ENCODE measurements around the gene CD151.

Gene CD151

GRCh38 chr11:797296-798092 lies 35.3 kb upstream of the CD151 start:
- DNase-seq (ENCODE audit: low spot score) = peak; percentile 81

- DNase-seq (ENCODE audit: low spot score) = peak; percentile 78
Observed at GRCh38 chr11:798093-798713, 34.5 kb upstream of the CD151 start, which contains the start of gene SLC25A22. TSS of gene SLC25A22 (minus strand) at chr11:798281. CDS start at chr11:795006, 3,275 bp downstream.

- no peak for DNase-seq (ENCODE audit: low spot score)
Observed at GRCh38 chr11:799641-800316, 33.0 kb upstream of the CD151 start.

GRCh38 chr11:800473-800872 lies 32.3 kb upstream of the CD151 start:
- no peak for DNase-seq (ENCODE audit: low spot score)

- no peak for DNase-seq (ENCODE audit: low spot score)
Observed at GRCh38 chr11:801097-801780, 31.5 kb upstream of the CD151 start.

- no peak for DNase-seq (ENCODE audit: low spot score)
Observed at GRCh38 chr11:802018-802617, 30.6 kb upstream of the CD151 start.

- no peak for DNase-seq (ENCODE audit: low spot score)
Observed at GRCh38 chr11:802693-803466, 29.9 kb upstream of the CD151 start.

GRCh38 chr11:803467-803742 lies 29.3 kb upstream of the CD151 start:
- DNase-seq (ENCODE audit: low spot score) = no peak

- DNase-seq (ENCODE audit: low spot score) = no peak
Observed at GRCh38 chr11:803770-804598, 28.8 kb upstream of the CD151 start.

GRCh38 chr11:804599-804964 lies 28.2 kb upstream of the CD151 start:
- DNase-seq (ENCODE audit: low spot score) = no peak

- DNase-seq (ENCODE audit: low spot score) = peak; percentile 32
Observed at GRCh38 chr11:808427-809286, 24.1 kb upstream of the CD151 start.

- DNase-seq (ENCODE audit: low spot score) = peak; percentile 96
Observed at GRCh38 chr11:809287-810039, 23.3 kb upstream of the CD151 start, which contains the start of gene RPLP2. TSS of gene RPLP2 (plus strand) at chr11:809967. CDS start at chr11:810235, 268 bp downstream.

- DNase-seq (ENCODE audit: low spot score) = no peak
Observed at GRCh38 chr11:810040-810567, 22.6 kb upstream of the CD151 start.

- no peak for DNase-seq (ENCODE audit: low spot score)
Observed at GRCh38 chr11:811446-812245, 21.1 kb upstream of the CD151 start.

GRCh38 chr11:812390-812789 lies 20.4 kb upstream of the CD151 start:
- DNase-seq (ENCODE audit: low spot score) = no peak

GRCh38 chr11:813072-813455 lies 19.7 kb upstream of the CD151 start:
- no peak for DNase-seq (ENCODE audit: low spot score)

- DNase-seq (ENCODE audit: low spot score) = no peak
Observed at GRCh38 chr11:813456-814096, 19.2 kb upstream of the CD151 start.

Data from CD4-positive, alpha-beta T cell treated with Interleukin-15 for 4 hours (primary cell).